Endothelial cell (in vitro differentiated cells): ENCODE results near the gene FGD6. TPM values are rescaled to one million over a fixed set of nuclear protein-coding genes. Genes with fewer than 3 reads are reported as not detected.

Experiments used
- DNase-seq: peaks from one replicate; pipeline ENCODE4 v3.0.0; 2021; ENCODE audit warnings: low spot score
- H3K27ac Mint-ChIP-seq: one replicate; pipeline ENCODE4 v1.8.0; 2021; ENCODE audit warnings: mixed read lengths, inconsistent platforms; ENCODE audit not compliant: unreplicated experiment
- H3K27me3 Mint-ChIP-seq: one replicate; pipeline ENCODE4 v1.8.0; 2021; ENCODE audit warnings: mild to moderate bottlenecking, moderate library complexity, mixed read lengths, inconsistent platforms; ENCODE audit not compliant: unreplicated experiment
- H3K36me3 Mint-ChIP-seq: one replicate; pipeline ENCODE4 v1.8.0; 2021; ENCODE audit warnings: mild to moderate bottlenecking, low read depth, mixed read lengths, inconsistent platforms; ENCODE audit not compliant: unreplicated experiment
- H3K4me1 Mint-ChIP-seq: one replicate; pipeline ENCODE4 v1.8.0; 2021; ENCODE audit warnings: mild to moderate bottlenecking, mixed read lengths, inconsistent platforms; ENCODE audit not compliant: unreplicated experiment
- H3K4me3 Mint-ChIP-seq: one replicate; pipeline ENCODE4 v1.8.0; 2021; ENCODE audit warnings: mild to moderate bottlenecking, mixed read lengths, inconsistent platforms; ENCODE audit not compliant: unreplicated experiment
- H3K9me3 Mint-ChIP-seq: one replicate; pipeline ENCODE4 v1.8.0; 2021; ENCODE audit warnings: mixed read lengths, inconsistent platforms; ENCODE audit not compliant: unreplicated experiment
- CTCF ChIP-seq: fragments of 200-600 bp; sonication (generic); IDR thresholded peaks from one replicate; pipeline ENCODE4 v1.5.0; 2021; ENCODE audit warnings: antibody characterized with exemption; ENCODE audit not compliant: unreplicated experiment
- total RNA-seq: library from RNA; stranded (reverse); fragmentation: NEBNext Ultra II Directional; extraction: Animal tissue kit (Norgen Biotek cat#: 25700); gene quantifications from one replicate; pipeline ENCODE4 v1.2.1, GENCODE V29; 2021; ENCODE audit not compliant: unreplicated experiment

FGD6 gene
- total RNA-seq, 1 donor from 2014 or later, result 35.4 TPM

DNA sequence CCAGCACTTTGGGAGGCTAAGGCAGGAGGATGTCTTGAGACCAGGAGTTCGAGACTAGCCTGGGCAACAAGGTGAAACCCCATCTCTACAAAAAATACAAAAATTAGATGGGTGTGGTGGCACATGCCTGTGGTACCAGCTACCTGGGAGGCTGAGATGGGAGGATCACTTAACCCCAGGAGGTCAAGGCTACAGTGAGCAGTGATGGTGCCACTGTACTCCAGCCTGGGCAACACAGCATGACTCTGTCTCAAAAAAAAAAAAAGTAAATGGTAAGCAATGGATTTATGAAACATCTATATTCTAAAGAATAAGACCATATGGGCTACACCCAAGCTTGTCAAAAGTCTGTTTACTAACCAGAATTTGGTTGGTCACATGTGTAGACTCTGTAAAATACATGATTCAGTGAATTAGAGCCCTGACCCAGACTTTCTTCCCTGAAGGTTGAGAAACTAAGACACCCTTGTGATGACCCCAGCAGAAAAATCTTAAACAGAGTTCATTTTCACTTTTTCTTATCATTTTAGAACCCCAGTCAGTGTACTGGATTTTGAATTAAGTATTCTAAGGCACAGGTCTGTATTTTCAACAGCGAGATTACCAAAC, 12.1 kb downstream of the FGD6 start:
- peaks cover 62% of the 10 kb centered on the region for H3K4me1 Mint-ChIP-seq
- H3K27me3 Mint-ChIP-seq, result peaks cover 4% of the 10 kb centered on the region
- no peak for DNase-seq
- no peaks in the 10 kb centered on the region for H3K9me3 Mint-ChIP-seq
- peak overlapping the region; percentile 8 for H3K4me3 Mint-ChIP-seq
- H3K36me3 Mint-ChIP-seq, result peaks cover 20% of the 10 kb centered on the region
- no peak for TF ChIP-seq CTCF
- H3K27ac Mint-ChIP-seq, result peak overlapping the region; percentile 89

GRCh38 chr12:95204141-95204866, 13.0 kb downstream of the FGD6 start:
- peak; percentile 6 for DNase-seq
- peak overlapping the region; percentile 97 for H3K27ac Mint-ChIP-seq
- peaks cover 18% of the 10 kb centered on the region for H3K36me3 Mint-ChIP-seq
- TF ChIP-seq CTCF, result no peak
- peaks cover 65% of the 10 kb centered on the region for H3K4me1 Mint-ChIP-seq
- no peaks in the 10 kb centered on the region for H3K9me3 Mint-ChIP-seq
- H3K4me3 Mint-ChIP-seq, result peak overlapping the region; percentile 73
- H3K27me3 Mint-ChIP-seq, result peaks cover 4% of the 10 kb centered on the region

DNA sequence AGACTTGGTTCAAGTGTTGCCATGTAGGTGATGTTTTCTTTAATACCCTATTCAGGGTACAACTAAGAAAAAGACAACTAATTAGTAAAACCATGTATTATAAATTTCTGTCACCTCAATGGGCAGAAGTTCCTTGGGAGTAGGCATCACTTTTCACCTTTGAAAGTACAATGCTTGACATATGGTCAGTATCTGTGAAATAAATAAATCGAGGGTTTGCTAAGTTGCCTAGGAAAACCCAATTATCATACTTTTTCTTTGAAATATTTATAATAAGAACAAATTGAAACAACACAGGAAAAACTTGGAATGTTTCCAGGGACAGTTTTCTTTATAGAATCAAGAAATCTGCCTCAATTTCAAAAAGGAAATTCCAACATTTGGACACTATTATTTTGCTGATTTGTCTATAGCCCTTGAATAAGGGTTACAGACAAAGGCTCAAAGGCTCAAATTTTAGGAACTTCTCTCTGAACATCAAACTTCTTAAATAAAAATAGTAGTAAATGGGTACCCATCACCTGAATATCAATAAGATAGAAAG, 13.7 kb downstream of the FGD6 start:
- Mint-ChIP-seq H3K27me3 (peaks cover 4% of the 10 kb centered on the region), H3K27ac (peak overlapping the region; percentile 97), H3K9me3 (no peaks in the 10 kb centered on the region), H3K4me3 (no peak overlapping the region), H3K36me3 (peaks cover 18% of the 10 kb centered on the region), H3K4me1 (peaks cover 65% of the 10 kb centered on the region)
- TF ChIP-seq CTCF, result no peak
- DNase-seq, result no peak

- H3K4me1 Mint-ChIP-seq, result peaks cover 65% of the 10 kb centered on the region
Measured at GRCh38 chr12:95202691-95203486, 14.4 kb downstream of the FGD6 start.

More at GRCh38 chr12:95202691-95203486, 14.4 kb downstream of the FGD6 start:
- Mint-ChIP-seq H3K4me3 (no peak overlapping the region), H3K27me3 (peaks cover 5% of the 10 kb centered on the region), H3K27ac (peak overlapping the region; percentile 84), H3K36me3 (peaks cover 19% of the 10 kb centered on the region), H3K9me3 (no peaks in the 10 kb centered on the region)
- no peak for DNase-seq
- no peak for TF ChIP-seq CTCF
